HUDEP-2 (cell line): Measurements from ENCODE around the gene FOXF1.

Experiments
- DNase-seq, 76 experiments: peaks; one replicate each; lab custom pipeline; 2025; ENCODE audit not compliant: unreplicated experiment in 76 of 76; lab: John Stamatoyannopoulos, UW

The FOXF1 gene

GRCh38 chr16:86531641-86532525 lies 21.6 kb downstream of the FOXF1 start:
- DNase-seq: no peak

GRCh38 chr16:86532526-86532815 lies 22.1 kb downstream of the FOXF1 start:
- no peak for DNase-seq

GRCh38 chr16:86533076-86533475 lies 22.7 kb downstream of the FOXF1 start:
- DNase-seq: no peak

- DNase-seq: no peak
Observed at GRCh38 chr16:86533767-86534351, 23.5 kb downstream of the FOXF1 start.

- no peak for DNase-seq
Observed at GRCh38 chr16:86534779-86535615, 24.7 kb downstream of the FOXF1 start.

- no peak for DNase-seq
Observed at GRCh38 chr16:86536621-86537020, 26.3 kb downstream of the FOXF1 start.

- DNase-seq: no peak
Observed at GRCh38 chr16:86537486-86537885, 27.2 kb downstream of the FOXF1 start.

- no peak for DNase-seq
Observed at GRCh38 chr16:86538196-86538780, 28.0 kb downstream of the FOXF1 start.

- no peak for DNase-seq
Observed at GRCh38 chr16:86540894-86541293, 30.6 kb downstream of the FOXF1 start.

GRCh38 chr16:86541560-86541959 lies 31.2 kb downstream of the FOXF1 start:
- no peak for DNase-seq

- DNase-seq: no peak
Observed at GRCh38 chr16:86542756-86543750, 32.7 kb downstream of the FOXF1 start.

GRCh38 chr16:86545481-86545880 lies 35.2 kb downstream of the FOXF1 start:
- DNase-seq: no peak

- no peak for DNase-seq
Observed at GRCh38 chr16:86545954-86546637, 35.8 kb downstream of the FOXF1 start.

- no peak for DNase-seq
Observed at GRCh38 chr16:86546638-86547013, 36.3 kb downstream of the FOXF1 start.

GRCh38 chr16:86547286-86547685 lies 37.0 kb downstream of the FOXF1 start:
- no peak for DNase-seq

- no peak for DNase-seq
Observed at GRCh38 chr16:86549076-86549892, 39.0 kb downstream of the FOXF1 start.

- DNase-seq: no peak
Observed at GRCh38 chr16:86549893-86550190, 39.5 kb downstream of the FOXF1 start.

- no peak for DNase-seq
Observed at GRCh38 chr16:86550281-86550680, 40.0 kb downstream of the FOXF1 start.

GRCh38 chr16:86553356-86553755 lies 43.0 kb downstream of the FOXF1 start:
- DNase-seq: no peak
